ENCODE data around the gene EIF5. TPM values are rescaled to one million over a fixed set of nuclear protein-coding genes. Genes with fewer than 3 reads are reported as not detected.

EIF5 gene
- total RNA-seq, 6 experiments from 2014 or later = 186 to 357 (median 215) TPM

DNA sequence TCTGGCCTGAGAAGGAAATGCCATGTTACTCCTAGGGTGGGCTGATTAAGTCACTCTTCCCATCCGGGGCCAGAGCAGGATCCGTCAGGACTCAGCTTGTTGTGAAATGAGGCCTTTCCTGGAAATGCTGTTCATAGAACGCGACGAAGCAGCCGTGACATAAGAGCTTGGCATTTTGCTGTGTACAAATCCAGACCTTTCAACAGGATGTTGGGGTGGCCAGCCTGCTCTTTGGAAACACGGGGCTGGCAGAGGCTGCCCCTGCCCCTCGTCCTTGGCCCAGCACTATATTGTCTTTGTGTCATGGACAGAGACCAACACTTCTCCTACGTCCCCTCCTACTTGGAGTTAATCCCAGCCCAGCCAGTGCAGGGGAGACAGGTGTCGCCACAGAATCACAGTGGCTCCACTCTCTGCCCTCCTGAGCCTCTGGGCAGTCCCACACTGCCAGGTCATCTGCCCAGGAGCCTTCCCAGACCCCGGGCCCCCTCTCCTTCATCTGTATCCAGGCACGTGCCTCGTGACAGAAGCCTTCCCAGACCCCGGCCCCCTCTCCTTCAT is 18.6 kb upstream of the EIF5 start:
- peak overlapping the region in 2 of 3 donors; percentile 14 to 19 for H3K4me3 ChIP-seq
- TF ChIP-seq POLR2A (IDR thresholded peaks at IDR 0.05) = peak; percentile 76
- TF ChIP-seq, protein P1, sequence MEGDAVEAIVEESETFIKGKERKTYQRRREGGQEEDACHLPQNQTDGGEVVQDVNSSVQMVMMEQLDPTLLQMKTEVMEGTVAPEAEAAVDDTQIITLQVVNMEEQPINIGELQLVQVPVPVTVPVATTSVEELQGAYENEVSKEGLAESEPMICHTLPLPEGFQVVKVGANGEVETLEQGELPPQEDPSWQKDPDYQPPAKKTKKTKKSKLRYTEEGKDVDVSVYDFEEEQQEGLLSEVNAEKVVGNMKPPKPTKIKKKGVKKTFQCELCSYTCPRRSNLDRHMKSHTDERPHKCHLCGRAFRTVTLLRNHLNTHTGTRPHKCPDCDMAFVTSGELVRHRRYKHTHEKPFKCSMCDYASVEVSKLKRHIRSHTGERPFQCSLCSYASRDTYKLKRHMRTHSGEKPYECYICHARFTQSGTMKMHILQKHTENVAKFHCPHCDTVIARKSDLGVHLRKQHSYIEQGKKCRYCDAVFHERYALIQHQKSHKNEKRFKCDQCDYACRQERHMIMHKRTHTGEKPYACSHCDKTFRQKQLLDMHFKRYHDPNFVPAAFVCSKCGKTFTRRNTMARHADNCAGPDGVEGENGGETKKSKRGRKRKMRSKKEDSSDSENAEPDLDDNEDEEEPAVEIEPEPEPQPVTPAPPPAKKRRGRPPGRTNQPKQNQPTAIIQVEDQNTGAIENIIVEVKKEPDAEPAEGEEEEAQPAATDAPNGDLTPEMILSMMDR (IDR thresholded peaks at IDR 0.05) = peak in 3 of 4 donors; percentile 16 to 40 (median 25)
- no peaks in the 10 kb centered on the region for H3K27me3 ChIP-seq
- ATAC-seq (peak; percentile 81 to 91 (median 88)), DNase-seq (peak; percentile 83 to 90 (median 88))
- H3K27ac ChIP-seq = peak overlapping the region; percentile 80 to 99 (median 96)
- peaks cover 0 to 25% (median 7%) of the 10 kb centered on the region in 4 donors for H3K4me1 ChIP-seq
- H3K9me3 ChIP-seq = no peaks in the 10 kb centered on the region
- no peaks in the 10 kb centered on the region for H3K36me3 ChIP-seq
- intact Hi-C loops (cut with DNase I) = no loop called here
- WGBS (ENCODE audit: insufficient coverage, low coverage, low lambda C conversion rate, missing lambda C conversion rate) = 21% methylated on average over 11 of the region's 14 CpGs

DNA sequence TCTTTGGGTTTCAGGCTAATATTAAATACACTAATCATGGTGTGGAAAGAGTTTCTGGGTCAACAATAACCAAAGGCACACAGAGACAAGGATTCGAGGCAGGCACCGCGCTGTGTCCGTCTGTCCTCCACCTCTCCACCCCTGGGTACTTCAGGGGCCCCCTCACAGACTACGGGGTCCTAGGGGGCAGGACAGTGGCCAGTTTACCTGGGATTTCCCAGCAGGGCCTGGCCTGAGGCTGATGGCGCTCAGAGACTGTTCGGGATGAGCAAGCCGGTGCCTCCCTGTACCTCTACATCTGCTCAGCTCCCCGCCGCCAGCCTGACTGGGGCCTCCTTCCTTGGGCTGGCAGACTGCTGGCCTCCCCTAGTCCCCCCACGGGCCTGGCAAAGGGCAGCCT is 18.1 kb upstream of the EIF5 start:
- no peak for TF ChIP-seq POLR2A (IDR thresholded peaks at IDR 0.05)
- TF ChIP-seq, protein P1 (IDR thresholded peaks at IDR 0.05) = no peak
- Histone ChIP-seq H3K9me3 (no peaks in the 10 kb centered on the region), H3K4me3 (no peak overlapping the region), H3K27me3 (no peaks in the 10 kb centered on the region), H3K36me3 (no peaks in the 10 kb centered on the region), H3K27ac (peak overlapping the region; percentile 80 to 99 (median 96)), H3K4me1 (peaks cover 0 to 25% (median 7%) of the 10 kb centered on the region in 4 donors)
- intact Hi-C loops (cut with DNase I) = no loop called here
- DNase-seq = no peak
- WGBS (ENCODE audit: insufficient coverage, low coverage, low lambda C conversion rate, missing lambda C conversion rate) = 41% methylated on average over 6 of the region's 11 CpGs
- ATAC-seq = peak; percentile 10 to 42 (median 29)

GRCh38 chr14:103316721-103317121 is 17.3 kb upstream of the EIF5 start:
- no peaks in the 10 kb centered on the region for H3K27me3 ChIP-seq
- DNase-seq = no peak
- no peaks in the 10 kb centered on the region for H3K9me3 ChIP-seq
- H3K27ac ChIP-seq = peak overlapping the region in 2 of 3 donors; percentile 96 to 99
- intact Hi-C loops (cut with DNase I) = no loop called here
- WGBS (ENCODE audit: insufficient coverage, low coverage, low lambda C conversion rate, missing lambda C conversion rate) = 94% methylated on average over 16 of the region's 16 CpGs
- peaks cover 0 to 25% (median 7%) of the 10 kb centered on the region in 4 donors for H3K4me1 ChIP-seq
- H3K4me3 ChIP-seq = no peak overlapping the region
- TF ChIP-seq POLR2A (IDR thresholded peaks at IDR 0.05) = no peak
- TF ChIP-seq, protein P1 (IDR thresholded peaks at IDR 0.05) = no peak
- ATAC-seq = no peak
- no peaks in the 10 kb centered on the region for H3K36me3 ChIP-seq

DNA sequence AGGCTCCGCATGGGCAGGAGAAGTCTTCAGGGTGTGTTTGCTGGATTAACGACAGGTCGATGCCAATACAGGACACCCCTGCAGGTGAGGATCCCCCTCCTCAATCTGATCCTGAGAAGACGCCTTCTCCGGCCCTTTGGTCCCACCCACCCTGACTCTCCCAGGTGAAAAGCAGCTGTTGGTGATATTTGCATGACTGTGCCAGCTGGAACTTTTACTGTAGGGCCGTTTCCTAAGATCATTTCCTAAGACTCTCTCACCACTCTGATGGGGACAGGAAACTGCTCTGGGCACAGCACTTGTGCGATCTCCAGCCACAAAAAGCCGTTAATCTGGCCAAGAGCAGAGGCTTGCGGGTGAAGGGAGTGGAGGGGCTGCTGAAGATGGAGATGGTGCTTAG is 16.8 kb upstream of the EIF5 start:
- Histone ChIP-seq H3K36me3 (no peaks in the 10 kb centered on the region), H3K9me3 (no peaks in the 10 kb centered on the region), H3K27me3 (no peaks in the 10 kb centered on the region), H3K4me3 (no peak overlapping the region), H3K27ac (no peak overlapping the region), H3K4me1 (peaks cover 0 to 25% (median 7%) of the 10 kb centered on the region in 4 donors)
- DNase-seq (no peak), ATAC-seq (no peak)
- WGBS (ENCODE audit: insufficient coverage, low coverage, low lambda C conversion rate, missing lambda C conversion rate) = 80% methylated on average over 9 of the region's 9 CpGs
- intact Hi-C loops (cut with DNase I) = no loop called here
- TF ChIP-seq, protein P1 (IDR thresholded peaks at IDR 0.05) = no peak

All from right lobe of liver (tissue), 6 donors.